ENCODE results near the gene CECR2.

The CECR2 gene

GRCh38 chr22:17369439-17370025, at the start of gene CECR2:
CECR2 (plus strand) TSS chr22:17369460; CDS start chr22:17369784, 324 bp downstream.
- peak; percentile 10 for DNase-seq

DNA sequence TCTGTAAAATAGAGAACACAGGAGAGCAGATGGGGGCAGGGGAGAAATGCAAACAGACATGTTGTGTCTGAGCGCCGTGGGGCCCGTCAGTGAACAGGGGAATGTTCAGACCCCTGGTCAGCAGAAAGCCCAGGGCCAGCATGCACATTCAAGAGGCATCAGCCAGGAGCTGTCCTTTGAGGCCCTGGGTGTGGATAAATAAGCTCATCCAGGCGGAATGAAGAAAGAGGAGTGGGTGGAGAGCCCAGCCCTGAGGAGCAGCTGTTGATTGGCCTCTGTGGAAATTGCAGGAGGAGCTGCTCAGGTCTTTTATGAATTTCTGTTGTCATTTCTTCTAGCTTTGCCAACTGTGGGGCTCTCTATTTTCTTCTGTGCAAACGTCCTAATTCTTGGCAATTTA, 49.7 kb upstream of the CECR2 start:
- no peak for DNase-seq

- no peak for DNase-seq
Measured at GRCh38 chr22:17322511-17322910, 46.7 kb upstream of the CECR2 start.

- no peak for DNase-seq
Measured at GRCh38 chr22:17331690-17332089, 37.6 kb upstream of the CECR2 start.

GRCh38 chr22:17332109-17332800, 37.0 kb upstream of the CECR2 start:
- DNase-seq: no peak

GRCh38 chr22:17334059-17334458, 35.2 kb upstream of the CECR2 start:
- DNase-seq: no peak

DNA sequence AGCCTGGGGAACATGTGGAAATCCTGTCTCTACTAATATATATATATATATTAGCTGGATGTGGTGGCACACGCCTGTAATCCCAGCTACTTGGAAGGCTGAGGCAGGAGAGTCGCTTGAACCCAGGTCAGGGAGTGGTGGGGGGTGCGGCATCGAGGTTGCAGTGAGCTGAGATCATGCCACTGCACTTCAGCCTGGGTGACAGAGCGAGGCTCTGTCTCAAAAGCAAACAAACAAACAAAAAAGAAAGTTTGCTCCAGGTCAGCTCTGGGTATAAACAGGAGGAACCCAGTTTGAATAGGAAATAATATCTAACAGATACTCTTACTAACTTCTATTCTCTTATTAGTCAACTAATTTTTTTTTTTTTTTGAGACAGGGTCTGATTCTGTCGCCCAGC, 34.3 kb upstream of the CECR2 start:
- DNase-seq: no peak

GRCh38 chr22:17336061-17336460, 33.2 kb upstream of the CECR2 start:
- DNase-seq: no peak

- no peak for DNase-seq
Measured at GRCh38 chr22:17337639-17338038, 31.6 kb upstream of the CECR2 start.

GRCh38 chr22:17339095-17339693, 30.1 kb upstream of the CECR2 start:
- DNase-seq: no peak

DNA sequence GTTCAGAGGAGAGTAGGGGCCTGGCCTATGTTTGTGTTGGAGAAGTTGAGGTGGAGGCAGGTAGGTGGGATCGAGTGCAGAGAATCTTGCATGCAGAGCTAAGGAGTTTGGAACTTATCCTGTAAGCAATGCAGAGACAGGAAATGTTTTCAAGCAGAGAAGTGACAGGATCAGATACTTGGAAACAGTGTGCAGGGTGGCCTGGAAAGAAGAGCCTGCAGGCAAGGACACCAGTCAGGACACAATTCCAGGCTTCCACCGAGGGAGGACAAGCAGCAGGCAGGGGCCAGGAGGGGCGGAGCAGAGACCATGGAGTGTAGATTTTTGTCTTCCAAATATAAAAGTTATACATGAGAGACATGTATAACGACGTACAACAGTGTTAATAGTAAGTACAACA, 26.9 kb upstream of the CECR2 start:
- no peak for DNase-seq

DNA sequence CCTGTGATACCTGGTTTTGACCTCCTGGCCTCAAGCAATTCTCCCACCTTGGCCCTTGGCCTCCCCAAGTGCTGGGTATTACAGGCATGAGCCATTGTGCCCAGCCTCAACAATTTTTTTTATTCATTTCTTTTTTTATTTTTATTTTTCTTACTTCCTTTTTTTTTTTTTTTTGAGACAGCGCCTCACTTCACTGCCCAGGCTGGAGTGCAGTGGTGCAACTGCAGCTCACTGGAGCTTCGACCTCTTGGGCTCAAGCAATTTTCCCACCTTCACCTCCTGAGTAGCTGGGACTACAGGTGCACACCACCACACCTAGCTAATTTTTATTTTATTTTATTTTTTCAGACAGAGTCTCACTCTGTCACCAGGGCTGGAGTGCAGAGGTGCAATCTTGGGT, 25.5 kb upstream of the CECR2 start:
- no peak for DNase-seq

DNA sequence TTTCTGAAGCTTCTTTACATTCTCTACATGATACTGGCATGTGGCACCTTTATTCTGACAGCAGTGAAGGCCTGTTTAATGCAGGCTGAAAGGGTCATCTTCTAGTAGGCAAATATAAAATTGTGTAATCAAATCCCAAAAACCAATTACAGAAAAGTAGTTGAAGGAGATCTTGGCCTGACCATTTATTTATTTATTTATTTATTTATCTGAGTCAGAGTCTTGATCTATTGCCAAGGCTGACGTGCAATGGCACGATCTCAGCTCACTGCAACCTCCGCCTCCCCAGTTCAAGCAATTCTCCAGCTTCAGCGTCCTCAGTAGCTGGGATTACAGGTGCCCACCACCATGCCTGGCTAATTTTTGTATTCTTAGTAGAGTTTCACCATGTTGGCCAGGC, 22.7 kb upstream of the CECR2 start:
- no peak for DNase-seq

DNA sequence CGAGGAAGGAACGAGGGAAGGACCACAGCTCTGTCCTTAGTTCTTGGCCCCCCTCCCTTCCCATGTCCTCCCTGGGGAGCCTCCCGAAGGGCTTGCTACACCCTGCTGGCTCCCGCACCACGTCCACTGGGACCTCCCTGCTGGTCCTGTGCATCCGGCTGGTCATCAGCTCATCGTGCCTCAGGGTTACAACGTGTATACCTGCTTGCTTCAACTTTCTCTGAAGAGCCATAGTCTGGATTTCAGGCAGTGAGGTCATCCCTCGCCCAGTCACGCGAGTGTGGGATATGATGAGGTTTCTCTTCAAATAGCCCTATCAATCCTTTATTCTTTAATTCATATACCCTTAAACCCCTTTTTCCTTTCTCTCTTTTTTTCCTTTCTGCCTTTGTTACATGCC, 21.5 kb upstream of the CECR2 start:
- no peak for DNase-seq

GRCh38 chr22:17348464-17349103, 20.7 kb upstream of the CECR2 start:
- no peak for DNase-seq

DNA sequence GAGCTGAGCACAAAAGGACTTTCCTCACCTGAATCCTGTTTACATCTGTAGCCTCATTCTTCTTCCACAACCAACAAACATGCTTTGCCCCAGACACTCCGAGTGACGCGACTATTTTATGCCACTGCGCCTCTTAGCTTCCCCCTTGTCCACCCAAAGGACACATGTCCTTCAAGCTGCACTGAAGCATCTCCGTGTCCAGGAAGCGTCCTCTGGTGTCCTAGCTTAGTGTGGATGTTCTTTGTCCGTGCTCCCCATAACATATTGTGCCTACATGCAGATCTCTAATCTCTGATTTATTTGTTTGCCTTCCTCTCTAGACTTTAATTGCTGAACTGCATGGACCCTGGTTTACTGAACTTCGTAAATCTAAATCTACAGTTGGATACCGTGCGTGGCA, 20.1 kb upstream of the CECR2 start:
- no peak for DNase-seq

GRCh38 chr22:17350292-17350691, 19.0 kb upstream of the CECR2 start:
- no peak for DNase-seq

GRCh38 chr22:17352798-17353197, 16.5 kb upstream of the CECR2 start:
- DNase-seq: no peak

GRCh38 chr22:17357688-17358087, 11.6 kb upstream of the CECR2 start:
- DNase-seq: no peak

GRCh38 chr22:17358415-17358814, 10.8 kb upstream of the CECR2 start:
- DNase-seq: no peak

DNA sequence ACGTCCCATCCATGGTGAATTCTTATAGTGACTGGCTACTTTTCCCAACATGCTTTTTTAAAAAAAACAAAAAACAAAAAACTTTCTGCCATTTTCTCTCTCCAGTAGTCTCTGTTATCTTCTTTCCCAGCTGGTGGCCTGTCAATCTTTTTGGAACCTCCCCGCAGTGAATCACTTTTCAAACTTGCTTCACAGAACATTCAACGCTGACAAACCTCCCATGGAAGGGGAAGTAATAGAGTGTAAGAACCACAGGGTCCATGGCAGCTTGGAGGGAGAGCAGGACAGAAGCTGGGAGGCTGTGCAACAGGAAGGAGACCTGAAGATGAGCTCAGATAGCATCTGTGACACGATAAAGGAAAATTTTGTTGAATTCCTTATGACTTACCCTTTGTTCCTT, 9.8 kb upstream of the CECR2 start:
- no peak for DNase-seq

DNA sequence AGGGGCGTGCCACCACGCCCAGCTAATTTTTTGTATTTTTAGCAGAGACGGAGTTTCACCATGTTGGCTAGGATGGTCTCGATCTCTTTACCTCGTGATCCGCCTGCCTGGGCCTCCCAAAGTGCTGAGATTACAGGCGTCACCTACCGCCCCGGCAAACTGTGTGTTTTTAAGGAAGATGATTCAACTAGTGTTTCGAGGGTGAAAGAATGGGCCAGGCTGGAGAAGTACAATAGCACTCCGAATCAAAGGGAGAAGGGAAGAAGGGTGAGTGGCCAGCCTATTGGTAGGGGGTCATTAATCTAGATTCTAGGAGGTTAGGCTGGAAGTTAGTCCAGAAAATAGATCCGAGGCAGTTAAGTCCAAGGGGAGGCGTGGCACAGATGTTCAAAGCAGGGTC, 2.9 kb upstream of the CECR2 start:
- no peak for DNase-seq

- peak; percentile 27 for DNase-seq
Measured at GRCh38 chr22:17366830-17367229, 2.4 kb upstream of the CECR2 start.

DNA sequence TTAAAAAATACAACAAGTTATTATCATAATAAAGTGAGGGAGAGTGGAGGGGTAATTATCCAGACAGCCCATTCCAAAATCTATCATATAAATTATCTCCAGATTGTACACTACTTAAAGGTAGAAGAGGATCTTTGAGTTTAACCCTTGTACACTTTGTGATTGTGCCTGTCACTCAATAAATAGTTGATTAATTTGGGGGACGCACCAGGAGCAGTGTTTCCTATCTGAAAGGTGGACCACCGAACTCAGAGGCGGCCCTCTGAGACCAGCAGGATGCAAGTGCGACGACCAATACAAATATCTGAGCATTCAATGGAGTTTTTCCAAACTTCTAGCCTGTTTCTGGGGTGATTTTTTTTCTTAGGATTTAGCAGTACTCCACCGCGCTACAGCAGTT, 1.1 kb upstream of the CECR2 start:
- no peak for DNase-seq

Measured in stimulated activated CD4-positive, alpha-beta T cell treated with anti-CD3 and anti-CD28 coated beads, Interleukin-1b, Interleukin-23, amount 100 ng/mL, for 48 hours (primary cell).